GM21526 (cell line): ENCODE data around the gene SASH1.
"Not testable (repeated sequence)": the region's sequence is repeated elsewhere in the genome, so short reads cannot be mapped to it uniquely, and the experiment has no call there.

Experiments used
- ATAC-seq: cut with Tn5 transposase; IDR thresholded peaks from one replicate; pipeline ENCODE4 v1.9.1; 2021; ENCODE audit warnings: moderate library complexity; ENCODE audit not compliant: unreplicated experiment, low FRiP score

SASH1 gene

DNA sequence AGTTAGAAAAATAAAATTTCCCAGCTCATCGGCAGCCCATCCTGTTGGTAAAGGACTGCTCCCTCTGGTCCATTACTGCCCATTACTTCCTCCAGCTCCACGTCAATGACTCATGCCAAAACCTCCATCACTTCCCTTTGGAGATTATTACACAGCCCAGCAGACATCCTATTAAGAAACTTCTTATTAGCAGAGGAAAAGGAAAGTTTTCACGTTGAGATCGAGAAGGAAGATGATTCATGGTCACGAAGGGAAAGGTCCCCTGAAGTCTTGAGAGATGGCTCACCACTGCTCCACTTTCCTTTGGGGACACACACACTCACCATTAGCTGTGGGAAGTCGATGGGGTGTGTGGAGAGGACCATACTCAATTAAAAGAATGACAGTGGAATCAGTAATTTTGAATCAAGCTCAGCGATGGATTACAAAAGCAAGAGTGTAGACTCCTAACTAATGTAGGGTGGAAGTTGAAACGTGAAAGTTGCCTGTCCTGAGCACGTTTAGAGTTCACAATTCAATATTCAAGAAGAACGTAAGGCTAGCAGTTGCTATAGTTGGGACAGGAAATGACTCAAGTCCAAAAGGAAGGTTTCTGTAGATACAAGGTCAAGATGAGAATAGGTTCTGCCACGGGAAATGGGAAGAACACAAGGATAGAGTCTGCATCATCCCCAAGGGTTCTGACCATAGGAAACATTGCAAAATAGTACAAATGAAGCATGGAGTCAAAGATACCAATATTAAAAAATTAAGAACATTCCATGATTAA, 21.6 kb downstream of the SASH1 start:
- no peak for ATAC-seq

DNA sequence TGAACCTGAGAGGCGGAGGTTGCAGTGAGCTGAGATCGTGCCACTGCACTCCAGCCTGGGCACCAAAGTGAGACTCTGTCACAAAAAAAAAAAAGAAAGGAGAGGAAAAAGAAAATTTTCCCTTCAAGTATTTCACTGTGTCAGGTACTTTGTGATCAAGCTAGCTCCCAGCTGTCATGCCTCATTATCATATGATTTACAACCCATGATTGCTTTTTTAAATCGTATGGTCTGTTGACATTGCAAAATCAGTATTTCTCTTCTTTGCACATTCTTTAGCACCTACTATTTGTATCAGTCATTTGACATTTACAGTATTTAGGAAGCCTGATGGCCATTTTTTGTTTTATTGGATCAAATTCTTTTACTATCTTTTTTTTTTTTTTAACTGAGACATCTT, 22.4 kb downstream of the SASH1 start:
- no peak for ATAC-seq

DNA sequence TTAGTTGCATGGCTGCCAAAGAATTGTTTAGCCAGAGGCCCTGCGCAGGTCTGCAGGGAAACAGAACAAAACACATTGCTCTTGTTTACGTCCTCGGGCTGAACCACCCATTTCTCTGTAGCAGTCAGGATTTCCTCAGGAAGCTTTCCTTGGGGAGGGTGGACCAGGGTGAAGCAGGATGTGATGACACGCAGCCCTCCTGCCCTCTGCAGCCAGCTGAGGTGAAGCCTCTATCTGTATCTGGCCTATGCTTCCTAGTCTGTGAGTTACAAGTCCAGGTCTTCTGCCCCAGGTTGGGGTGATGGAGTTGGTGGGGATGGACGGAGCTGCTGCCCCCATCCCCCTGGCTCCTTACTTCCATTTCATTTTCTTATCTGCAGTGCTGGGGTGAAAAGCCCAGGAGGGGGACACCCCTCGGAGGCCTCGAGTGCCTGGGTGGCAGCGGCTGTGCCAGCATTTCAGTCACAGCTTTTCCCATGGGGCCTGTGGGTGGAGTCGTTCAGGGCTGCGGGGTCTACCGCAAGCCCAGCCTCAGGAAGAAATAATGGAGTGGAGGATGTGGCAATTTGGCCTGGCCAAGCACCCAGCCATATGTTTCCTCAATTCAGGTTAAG, 24.9 kb downstream of the SASH1 start:
- no peak for ATAC-seq

DNA sequence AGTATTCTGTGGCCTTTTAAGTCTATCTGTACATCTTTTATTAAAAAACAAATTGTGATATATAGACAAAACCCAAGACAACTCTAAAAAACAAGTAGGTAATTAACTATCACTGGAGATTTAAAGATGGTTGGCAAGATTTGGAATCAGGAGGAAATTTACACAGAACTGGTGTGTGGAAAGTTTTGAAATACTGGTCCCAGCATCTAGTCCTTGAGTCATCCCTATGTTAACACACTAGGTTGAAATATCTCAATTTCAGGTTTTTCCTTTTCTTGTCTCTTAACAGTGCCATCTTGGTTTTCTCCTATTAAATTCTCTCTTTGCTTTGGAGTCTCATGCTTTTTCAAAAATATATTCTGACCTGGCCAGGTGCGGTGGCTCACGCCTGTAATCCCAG, 27.5 kb downstream of the SASH1 start:
- ATAC-seq, result no peak

DNA sequence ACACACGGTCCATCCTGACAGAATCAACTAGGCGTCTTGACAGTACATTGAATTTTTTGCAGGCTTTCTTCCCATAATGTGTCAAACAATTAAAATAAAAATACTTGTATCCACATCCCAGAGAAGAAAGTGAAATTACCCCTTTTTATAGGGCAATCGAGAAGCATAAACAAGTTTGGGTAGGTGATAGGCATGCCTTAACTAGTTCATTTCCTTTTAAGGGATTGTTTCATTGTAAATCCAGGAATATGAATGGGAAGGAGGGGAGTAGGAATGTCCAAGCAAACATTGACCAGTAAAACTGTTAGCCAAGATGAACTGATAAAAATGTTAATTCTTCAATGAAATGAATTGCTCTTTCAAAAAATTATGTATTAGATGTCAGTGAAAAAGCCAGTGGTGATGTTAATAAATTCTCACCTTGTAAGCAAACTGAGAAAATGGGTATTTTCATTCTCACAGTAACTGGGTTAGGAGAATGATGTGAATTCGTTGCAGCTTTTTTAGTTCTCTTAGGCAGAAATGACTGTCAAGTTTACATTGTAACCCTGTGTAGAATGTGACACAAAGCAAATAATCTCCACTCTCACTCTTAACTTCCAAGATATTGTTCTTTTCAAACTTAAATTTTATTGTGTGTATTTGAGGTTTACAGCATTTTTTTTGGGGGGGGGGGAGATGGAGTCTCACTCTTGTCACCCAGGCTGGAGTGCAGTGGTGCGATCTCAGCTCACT, 31.6 kb downstream of the SASH1 start:
- ATAC-seq, result no peak

DNA sequence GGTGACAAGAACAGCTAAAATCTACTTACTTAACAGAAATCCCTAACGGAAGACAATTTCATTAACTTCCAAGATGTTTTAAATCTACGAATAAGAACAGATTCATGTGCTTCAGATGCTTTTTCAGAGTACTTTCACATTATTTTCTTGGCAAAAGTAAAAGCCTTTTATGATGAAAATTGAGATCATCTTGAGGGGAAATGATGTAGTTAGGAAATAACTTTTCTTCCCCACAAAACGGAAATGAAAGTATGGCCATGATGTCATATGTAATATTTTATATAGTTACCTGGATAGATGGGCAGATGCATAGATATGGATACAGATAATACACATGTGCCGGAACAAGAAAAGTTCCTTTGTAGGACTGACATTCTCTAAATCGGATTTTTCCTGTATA, 32.8 kb downstream of the SASH1 start:
- no peak for ATAC-seq

DNA sequence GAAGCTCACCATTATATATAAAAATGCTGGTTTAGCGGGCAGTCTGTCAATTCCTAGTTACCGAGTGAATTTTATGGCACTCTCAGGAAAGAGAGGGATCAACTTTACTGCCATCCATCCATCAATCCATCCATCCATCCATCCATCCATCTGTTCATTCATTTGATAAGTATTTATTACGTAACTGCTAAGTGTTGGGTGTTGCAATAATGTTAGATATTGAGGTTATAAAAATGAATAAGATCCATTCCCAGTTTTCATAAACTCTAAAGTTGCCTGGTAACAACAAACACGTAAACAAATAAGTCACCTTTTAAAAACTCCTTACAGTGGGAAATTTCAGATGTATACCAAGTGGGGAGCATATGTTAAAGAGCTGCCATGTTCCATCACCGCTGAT, 36.8 kb downstream of the SASH1 start:
- no peak for ATAC-seq

DNA sequence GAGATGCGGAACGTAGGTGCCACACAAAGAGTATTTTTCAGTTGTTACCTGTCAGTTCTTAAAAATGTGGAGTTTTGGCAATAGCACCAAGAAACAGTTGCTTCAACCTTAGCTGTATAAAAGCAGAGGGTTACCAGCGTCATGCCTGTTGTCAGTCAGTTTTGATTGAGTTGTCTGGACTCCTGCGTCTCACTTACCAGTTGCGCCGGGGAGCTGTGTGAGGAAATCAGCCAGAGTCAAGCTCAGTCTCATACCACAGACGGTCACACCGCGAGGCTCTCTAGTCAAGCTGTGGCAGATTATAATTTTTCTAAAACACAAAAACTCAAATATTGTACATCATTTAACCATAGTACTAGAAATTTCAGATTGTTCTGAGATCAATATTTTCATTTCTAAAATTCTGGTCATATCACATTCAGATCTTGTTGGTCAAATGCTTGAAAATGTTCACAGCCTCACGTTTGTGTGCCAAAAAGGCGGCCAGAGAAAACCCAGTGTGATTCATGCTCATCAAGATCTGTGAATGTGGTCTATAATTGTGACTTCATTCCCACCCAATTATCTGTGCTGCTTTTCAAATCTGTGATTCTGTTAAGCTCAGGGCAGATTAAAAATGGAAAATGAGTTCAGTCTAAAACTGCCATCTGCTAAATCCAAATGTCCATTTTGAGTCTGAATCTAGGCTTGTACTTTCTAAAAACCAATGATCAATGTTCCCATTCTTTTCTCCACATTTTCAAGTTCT, 37.5 kb downstream of the SASH1 start:
- no peak for ATAC-seq

DNA sequence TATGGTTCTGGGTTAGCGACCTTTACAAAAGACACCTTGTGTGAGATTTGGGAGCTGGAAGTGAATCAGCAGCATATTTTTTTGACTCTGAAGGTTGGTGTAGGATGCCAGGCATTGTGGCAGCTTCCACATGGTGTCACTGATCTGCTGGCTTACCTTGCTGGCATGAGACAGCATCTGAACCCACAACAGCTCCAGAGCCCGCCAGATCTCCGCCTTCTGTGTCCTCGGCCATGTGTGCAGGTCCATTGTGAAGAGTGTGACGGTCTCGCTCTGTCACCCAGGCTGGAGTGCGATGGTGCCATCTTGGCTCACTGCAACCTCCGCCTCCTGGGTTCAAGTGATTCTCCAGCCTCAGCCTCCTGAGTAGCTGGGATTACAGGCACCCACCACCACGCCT, 39.4 kb downstream of the SASH1 start:
- not testable (repeated sequence) for ATAC-seq

DNA sequence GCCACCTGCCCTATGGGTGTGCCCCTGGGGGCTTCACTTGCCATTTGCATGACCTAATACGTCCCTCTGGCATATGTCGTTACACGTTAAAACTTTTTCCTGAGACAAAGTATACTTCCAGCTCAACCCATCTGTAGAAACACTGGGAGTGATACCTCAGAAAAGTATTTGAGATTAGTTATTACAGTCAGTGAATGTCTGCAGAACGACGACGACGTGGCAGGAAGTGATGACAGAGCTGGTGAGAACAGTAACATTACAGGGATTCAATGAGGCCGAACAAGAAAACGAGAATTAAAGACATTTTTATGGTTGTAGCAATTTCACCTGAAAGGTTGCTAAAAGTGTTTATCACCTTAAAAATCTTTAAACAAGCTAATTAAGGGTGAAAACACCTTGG, 40.2 kb downstream of the SASH1 start:
- no peak for ATAC-seq

DNA sequence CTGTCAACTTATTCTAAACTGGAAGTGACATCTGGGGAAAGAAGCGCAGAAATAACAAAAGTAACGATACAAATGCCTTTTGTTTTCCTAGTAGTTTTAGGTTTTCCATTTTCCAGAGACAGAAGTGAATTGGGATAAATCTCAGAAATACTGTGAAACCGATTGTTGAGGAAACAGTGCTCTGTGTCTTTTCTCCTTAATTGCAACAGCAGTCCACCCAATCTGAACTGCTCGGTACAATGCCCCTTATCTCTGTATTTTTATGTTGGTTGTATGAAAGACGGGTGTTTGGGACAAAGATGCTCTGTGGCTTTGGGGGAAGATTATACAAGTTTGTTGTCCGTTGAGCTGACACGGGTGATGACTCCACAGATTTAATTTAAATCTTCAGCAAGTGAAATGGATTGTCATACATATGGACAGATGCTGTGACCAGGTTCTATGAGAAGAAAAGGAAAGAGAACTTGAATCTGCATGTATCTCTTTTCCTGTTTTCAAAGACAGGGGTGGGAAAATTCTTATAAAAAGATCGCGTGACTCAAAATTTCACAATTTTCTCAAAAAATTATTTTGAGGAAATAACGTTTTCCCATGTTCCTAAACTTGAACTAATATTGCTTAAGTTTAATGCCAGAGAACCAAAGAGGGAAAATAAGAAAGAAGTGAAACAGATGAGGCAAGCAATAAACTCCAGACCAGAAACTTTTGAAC, 41.2 kb downstream of the SASH1 start:
- no peak for ATAC-seq

DNA sequence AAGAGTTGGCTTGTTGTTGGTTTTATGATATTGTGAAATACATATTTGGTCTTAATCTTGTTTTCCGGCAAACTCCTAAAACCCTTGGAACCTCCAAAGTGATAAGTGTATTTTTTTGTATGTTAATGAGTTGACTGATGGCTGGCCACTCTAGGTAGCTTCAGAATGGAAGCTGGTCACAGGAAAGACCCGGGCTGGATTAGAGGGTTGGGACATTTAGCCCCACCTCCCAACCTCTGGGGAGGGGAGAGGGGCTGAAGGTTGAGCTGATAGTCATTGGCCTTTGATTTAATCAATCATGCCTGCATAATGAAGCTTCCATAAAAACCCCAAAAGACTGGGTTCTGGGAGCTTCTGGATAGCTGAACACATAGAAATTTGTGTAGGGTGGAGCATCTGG, 42.7 kb downstream of the SASH1 start:
- no peak for ATAC-seq

DNA sequence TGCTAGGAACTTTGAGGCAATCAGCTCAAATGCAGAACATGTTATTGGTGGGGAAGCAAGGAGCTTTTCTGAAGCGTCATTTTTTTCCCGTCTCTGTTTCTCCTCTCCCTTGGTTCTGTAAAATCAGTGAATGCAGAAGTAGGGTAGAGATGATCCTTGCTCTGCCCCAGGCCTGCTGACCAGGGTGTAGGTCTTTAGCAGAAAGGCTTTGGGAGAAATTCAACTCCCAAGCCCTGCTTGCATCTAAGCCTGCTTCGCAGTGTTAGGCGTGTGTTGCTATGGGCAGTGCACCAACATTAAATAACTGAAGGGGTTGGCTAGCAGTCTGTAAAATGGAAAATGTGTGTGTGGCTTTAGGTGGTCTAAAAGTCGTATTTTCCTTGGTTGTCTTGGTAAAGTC, 45.9 kb downstream of the SASH1 start:
- no peak for ATAC-seq

DNA sequence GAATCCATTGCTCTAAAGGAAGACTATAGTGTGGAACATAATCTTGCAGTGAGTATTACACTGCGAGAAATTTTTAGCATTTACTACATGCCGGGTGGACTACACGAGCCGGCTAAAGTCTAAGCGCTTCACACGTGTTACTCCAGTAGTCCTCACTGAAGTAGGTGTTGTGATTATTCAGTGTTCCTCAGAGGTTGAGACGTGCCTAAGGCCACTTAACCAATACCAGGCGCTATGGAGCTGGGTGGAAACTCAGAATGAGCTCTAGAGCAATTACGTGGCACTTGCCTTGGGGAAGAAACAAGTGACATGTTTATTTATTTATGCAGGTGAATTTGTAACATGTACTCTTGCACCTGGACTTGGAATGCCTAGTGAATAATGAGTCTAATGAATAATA, 46.4 kb downstream of the SASH1 start:
- no peak for ATAC-seq

DNA sequence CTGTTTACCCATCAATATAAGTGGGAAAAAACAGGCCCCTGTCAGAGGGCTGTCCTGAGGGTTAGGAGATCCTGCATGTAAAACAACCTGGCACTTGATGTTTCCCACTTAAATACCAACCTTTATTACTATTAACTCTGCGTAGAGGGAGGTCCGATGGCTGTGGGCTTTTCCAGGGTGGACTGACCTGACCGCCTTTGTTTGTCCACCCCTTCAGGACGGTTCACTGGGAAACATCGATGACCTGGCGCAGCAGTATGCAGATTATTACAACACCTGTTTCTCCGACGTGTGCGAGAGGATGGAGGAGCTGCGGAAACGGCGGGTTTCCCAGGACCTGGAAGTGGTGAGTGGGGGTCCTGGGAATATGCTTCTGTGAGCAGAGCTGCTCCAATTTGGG, 47.3 kb downstream of the SASH1 start:
- no peak for ATAC-seq

DNA sequence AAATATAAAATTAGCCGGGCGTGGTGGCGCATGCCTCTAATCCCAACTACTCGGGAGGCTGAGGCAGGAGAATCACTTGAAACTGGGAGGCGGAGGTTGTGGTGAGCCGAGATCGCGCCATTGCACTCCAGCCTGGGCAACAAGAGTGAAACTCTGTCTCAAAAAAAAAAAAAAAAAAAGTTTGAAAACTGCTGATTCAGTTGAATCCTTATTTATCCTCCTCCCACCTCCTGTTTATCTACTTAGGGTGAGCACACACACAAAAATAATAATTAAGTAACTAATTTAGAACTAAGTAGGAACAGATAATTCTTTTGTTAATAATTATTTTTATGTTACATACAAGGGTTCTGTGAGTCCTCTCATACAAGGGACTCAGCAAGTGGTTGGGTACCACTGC, 49.5 kb downstream of the SASH1 start:
- ATAC-seq, result not testable (repeated sequence)

DNA sequence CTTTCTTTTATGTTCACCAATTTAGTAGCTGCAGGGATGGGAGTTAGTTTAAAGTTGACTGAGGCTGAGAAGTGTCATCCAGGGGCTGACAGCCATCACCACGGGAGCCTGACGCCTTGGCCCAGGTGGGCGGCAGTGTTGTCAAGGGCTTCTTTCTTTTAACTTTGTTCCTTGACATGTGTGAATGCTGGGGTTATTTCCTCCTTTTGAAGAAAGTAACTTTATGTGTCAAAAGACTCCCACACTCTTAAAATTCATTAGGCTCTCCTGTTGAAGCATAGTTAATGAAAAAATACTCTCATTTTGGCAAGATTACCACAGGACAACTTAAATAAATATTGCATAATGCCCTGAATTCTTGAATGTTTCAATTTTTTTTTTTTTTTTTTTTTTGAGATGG, 50.0 kb downstream of the SASH1 start:
- ATAC-seq, result no peak

DNA sequence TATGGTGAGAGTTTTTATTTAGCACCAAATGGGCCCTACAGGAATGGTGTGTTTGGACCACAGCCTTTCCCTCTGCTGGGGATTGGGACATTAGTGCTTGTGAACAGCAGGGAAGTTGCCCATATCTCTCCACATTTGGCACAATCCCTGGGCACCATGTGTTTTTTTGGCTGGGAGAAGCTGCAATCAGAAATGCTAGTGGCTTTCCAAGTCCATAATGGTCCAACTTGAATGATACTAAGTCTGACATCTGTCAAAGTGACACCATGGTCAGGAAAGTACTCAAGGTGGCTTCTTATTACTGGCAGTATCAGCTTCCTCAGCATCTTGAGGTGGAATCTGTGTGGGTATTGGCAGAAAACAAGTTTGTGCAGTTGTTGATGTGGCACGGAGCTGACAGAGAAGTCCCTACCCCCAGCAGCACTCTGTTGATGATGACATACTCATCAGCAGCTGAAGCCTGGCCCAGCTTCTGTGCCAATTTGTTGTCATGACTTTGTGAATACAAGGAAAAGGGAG, 53.0 kb downstream of the SASH1 start:
- no peak for ATAC-seq

DNA sequence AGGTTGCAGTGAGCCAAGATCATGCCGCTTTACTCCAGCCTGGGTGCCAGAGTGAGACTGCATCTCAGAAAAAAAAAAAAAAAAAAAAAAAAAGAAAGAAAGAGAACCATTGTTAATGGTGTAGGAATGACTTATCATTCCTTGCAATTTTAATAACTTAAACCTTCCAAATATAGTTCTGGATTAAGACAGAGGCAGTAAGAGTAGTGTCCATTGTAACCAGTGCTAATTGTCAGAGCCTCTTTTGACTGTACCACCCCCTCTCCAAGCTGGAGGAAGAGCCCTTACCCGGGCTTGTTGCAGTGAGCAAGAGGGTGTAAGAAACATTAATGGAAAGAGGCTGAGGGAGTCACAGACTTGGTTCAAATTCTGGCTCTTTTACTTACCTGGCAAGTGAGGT, 53.8 kb downstream of the SASH1 start:
- ATAC-seq, result no peak

DNA sequence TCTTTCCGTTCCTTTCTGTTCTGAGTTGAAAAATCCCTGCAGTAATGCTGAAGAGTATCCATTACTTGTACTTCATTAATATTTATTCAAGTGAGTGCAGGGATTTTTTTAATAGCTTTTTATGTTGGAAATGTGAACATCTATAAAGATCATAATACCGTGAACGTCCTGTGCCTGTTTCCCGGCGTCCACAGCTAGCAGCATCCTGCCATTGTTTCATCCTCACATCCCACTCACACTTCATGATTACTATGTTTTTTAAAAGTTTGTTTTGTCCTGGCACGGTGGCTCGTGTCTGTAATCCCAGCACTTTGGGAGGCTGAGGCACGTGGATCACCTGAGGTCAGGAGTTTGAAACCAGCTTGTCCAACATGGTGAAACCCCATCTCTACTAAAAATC, 54.3 kb downstream of the SASH1 start:
- ATAC-seq, result no peak
